Naive thymus-derived CD4-positive, alpha-beta T cell (primary cell): Measurements from ENCODE around the gene TMEM120B. TPM values are rescaled to one million over a fixed set of nuclear protein-coding genes. Genes with fewer than 3 reads are reported as not detected.

Source experiments
- ATAC-seq: fragments of 150-1000 bp; cut with Tn5 transposase; 2 replicates; pipeline ENCODE4 v1.10.0; 2021; ENCODE audit warnings: mild to moderate bottlenecking, moderate library complexity
- CTCF ChIA-PET: fragments of 350-600 bp; sonication (Branson Sonifier 250); formaldehyde crosslinking; loops from one replicate; lab custom pipeline; 2021; ENCODE audit warnings: antibody characterized with exemption; lab: Charles Lee
- POLR2A ChIA-PET: fragments of 350-600 bp; sonication (Branson Sonifier 250); formaldehyde crosslinking; loops from one replicate; lab custom pipeline; 2021; ENCODE audit warnings: antibody characterized with exemption, inconsistent platforms; lab: Charles Lee
- DNase-seq, 9 donors: peaks; one replicate each; pipeline versions ENCODE4 v3.0.0 to v3.0.0-alpha.2; 2020 to 2022; ENCODE audit warnings: mixed read lengths in 1 of 9
- H3K27ac ChIP-seq: one replicate; pipeline ENCODE4 v1.7.0; 2013; ENCODE audit warnings: mild to moderate bottlenecking, low read depth, low read length, moderate library complexity
- H3K27me3 ChIP-seq, 2 donors: one replicate each; pipeline ENCODE4 v1.7.0; 2013; ENCODE audit warnings: low read length in 2 of 2, mild to moderate bottlenecking in 2 of 2, moderate library complexity in 2 of 2; ENCODE audit not compliant: control insufficient read depth in 2 of 2, insufficient read depth in 2 of 2
- H3K36me3 ChIP-seq, 3 experiments: 1 replicate in 2 of 3; 2 replicates in 1 of 3; pipeline ENCODE4 v1.7.0; 2013; ENCODE audit warnings: low read length in 3 of 3, mild to moderate bottlenecking in 3 of 3, moderate library complexity in 1 of 3; ENCODE audit not compliant: insufficient read depth in 3 of 3, control insufficient read depth in 2 of 3
- H3K4me1 ChIP-seq, 2 donors: one replicate each; pipeline ENCODE4 v1.7.0; 2013; ENCODE audit warnings: low read length in 2 of 2, mild to moderate bottlenecking in 2 of 2, moderate library complexity in 1 of 2; ENCODE audit not compliant: control insufficient read depth in 2 of 2, insufficient read depth in 2 of 2
- H3K4me3 ChIP-seq: 2 replicates; pipeline ENCODE4 v1.7.0; 2013; ENCODE audit warnings: mild to moderate bottlenecking, low read length
- H3K9me3 ChIP-seq, 3 experiments: 1 replicate in 2 of 3; 2 replicates in 1 of 3; pipeline ENCODE4 v1.7.0; 2013; ENCODE audit warnings: low read length in 3 of 3; ENCODE audit not compliant: control insufficient read depth in 2 of 3
- H3K27ac Mint-ChIP-seq, 9 donors: one replicate each; pipeline ENCODE4 v1.8.0; 2020 to 2022; ENCODE audit warnings: mixed read lengths in 9 of 9, mild to moderate bottlenecking in 8 of 9, moderate library complexity in 5 of 9, inconsistent platforms in 2 of 9
- H3K27me3 Mint-ChIP-seq, 5 donors: one replicate each; pipeline ENCODE4 v1.8.0; 2021 to 2022; ENCODE audit warnings: mixed read lengths in 5 of 5, mild to moderate bottlenecking in 1 of 5
- H3K36me3 Mint-ChIP-seq, 5 donors: one replicate each; pipeline ENCODE4 v1.8.0; 2020 to 2022; ENCODE audit warnings: mixed read lengths in 5 of 5, mild to moderate bottlenecking in 3 of 5, inconsistent platforms in 1 of 5
- H3K4me1 Mint-ChIP-seq, 7 donors: one replicate each; pipeline ENCODE4 v1.8.0; 2020 to 2022; ENCODE audit warnings: mixed read lengths in 7 of 7, mild to moderate bottlenecking in 3 of 7, inconsistent platforms in 1 of 7
- H3K4me3 Mint-ChIP-seq, 10 donors: one replicate each; pipeline ENCODE4 v1.8.0; 2020 to 2022; ENCODE audit warnings: mild to moderate bottlenecking in 10 of 10, mixed read lengths in 10 of 10, moderate library complexity in 6 of 10, inconsistent platforms in 2 of 10
- H3K9me3 Mint-ChIP-seq, 11 donors: one replicate each; pipeline ENCODE4 v1.8.0; 2020 to 2022; ENCODE audit warnings: mixed read lengths in 11 of 11, mild to moderate bottlenecking in 4 of 11, inconsistent platforms in 1 of 11, moderate library complexity in 1 of 11
- intact Hi-C, 2 donors: fragments of 100-400 bp; cut with micrococcal nuclease; formaldehyde crosslinking; loops; one replicate each; pipeline ENCODE4 v1.15.1; 2023
- polyA plus RNA-seq, 2 donors: library from polyadenylated mRNA; unstranded; fragments of 300-500 nt; fragmentation: Illumina TruSeq; gene quantifications; one replicate each; pipeline ENCODE4 v1.2.3, GENCODE V29; 2021
- total RNA-seq, 6 experiments: library from RNA in 5 of 6; stranded (reverse) in 5 of 6; gene quantifications; 1 replicate in 5 of 6; 2 replicates in 1 of 6; pipeline ENCODE4 v1.2.3 and lab custom pipeline; 2021 to 2026

Gene TMEM120B
- total and polyA plus RNA-seq, 7 experiments from 2014 or later: 1.3 to 14.3 (median 8.9) TPM

DNA sequence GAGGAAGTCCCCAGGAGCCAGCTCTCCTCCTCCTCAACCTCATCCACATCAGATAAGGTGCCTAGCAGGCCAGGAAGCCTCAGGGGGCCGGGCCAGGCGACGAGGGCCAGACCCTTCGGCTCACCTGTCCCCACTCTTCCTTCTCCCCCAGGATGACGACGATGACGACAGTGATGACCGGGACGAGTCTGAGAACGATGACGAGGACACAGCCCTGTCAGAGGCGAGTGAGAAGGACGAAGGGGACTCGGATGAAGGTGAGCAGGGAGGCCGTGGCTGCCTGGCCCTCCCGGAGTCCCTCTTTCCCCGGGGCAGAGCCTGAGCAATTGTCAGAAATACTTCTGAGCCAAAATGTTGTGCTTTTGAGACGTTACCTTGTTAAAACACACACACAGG, 105.1 kb downstream of the TMEM120B start:
- Mint-ChIP-seq H3K4me1 (peaks cover 14 to 29% (median 22%) of the 10 kb centered on the region in 7 donors), H3K27me3 (no peaks in the 10 kb centered on the region), H3K27ac (peak overlapping the region in 1 of 9 donors; percentile 9), H3K9me3 (peaks cover 0 to 4% (median 0%) of the 10 kb centered on the region in 11 donors), H3K4me3 (no peak overlapping the region), H3K36me3 (peaks cover 4 to 30% (median 17%) of the 10 kb centered on the region in 5 donors)
- DNase-seq: no peak
- CTCF ChIA-PET: interaction anchor here (0.7 to 1.5 kb wide), 2 partner anchors 8 to 39 kb away, joined by 3 to 4 read pairs; no protein-coding TSS in a partner anchor
- POLR2A ChIA-PET: interaction anchor here (4.0 kb wide), 1 partner anchor 21 kb away, joined by 40 read pairs; no protein-coding TSS in a partner anchor
- H3K36me3 ChIP-seq: peaks cover 12 to 90% (median 36%) of the 10 kb centered on the region in 3 experiments
- ATAC-seq: no peak
- intact Hi-C loops: no loop called here
- no peak overlapping the region for H3K27ac ChIP-seq
- no peak overlapping the region for H3K4me3 ChIP-seq
- H3K4me1 ChIP-seq: peaks cover 8 to 9% of the 10 kb centered on the region in 2 donors
- H3K9me3 ChIP-seq: no peaks in the 10 kb centered on the region
- no peaks in the 10 kb centered on the region for H3K27me3 ChIP-seq

DNA sequence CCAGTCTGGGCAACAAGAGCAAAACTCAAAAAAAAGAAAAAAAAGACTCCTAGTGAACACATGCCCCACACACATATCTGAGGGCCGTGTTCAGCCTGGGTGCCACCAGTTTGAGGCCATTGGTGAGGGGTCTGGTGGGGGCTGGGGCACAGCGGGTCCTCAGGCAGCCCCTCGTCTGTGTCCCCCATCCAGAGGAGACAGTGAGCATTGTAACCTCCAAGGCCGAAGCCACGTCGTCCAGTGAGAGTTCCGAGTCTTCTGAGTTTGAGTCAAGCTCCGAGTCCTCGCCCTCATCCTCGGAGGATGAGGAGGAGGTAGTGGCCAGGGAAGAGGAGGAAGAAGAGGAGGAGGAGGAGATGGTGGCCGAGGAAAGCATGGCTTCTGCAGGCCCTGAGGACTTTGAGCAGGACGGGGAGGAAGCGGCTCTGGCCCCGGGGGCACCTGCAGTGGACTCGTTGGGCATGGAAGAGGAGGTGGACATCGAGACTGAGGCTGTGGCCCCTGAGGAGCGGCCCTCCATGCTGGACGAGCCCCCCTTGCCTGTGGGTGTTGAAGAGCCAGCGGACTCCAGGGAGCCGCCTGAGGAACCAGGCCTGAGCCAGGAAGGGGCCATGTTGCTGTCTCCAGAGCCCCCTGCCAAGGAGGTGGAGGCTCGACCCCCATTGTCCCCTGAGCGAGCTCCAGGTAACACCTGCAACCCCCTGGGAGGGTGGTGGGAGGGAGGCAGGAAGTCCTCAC, 106.8 kb downstream of the TMEM120B start:
- H3K4me3 ChIP-seq: no peak overlapping the region
- H3K36me3 Mint-ChIP-seq: peaks cover 4 to 26% (median 11%) of the 10 kb centered on the region in 5 donors
- H3K4me1 Mint-ChIP-seq: peaks cover 3 to 15% (median 11%) of the 10 kb centered on the region in 7 donors
- no peaks in the 10 kb centered on the region for H3K9me3 ChIP-seq
- H3K4me1 ChIP-seq: no peaks in the 10 kb centered on the region
- peak overlapping the region in 1 of 9 donors; percentile 78 for H3K27ac Mint-ChIP-seq
- H3K9me3 Mint-ChIP-seq: peaks cover 0 to 2% (median 0%) of the 10 kb centered on the region in 11 donors
- peaks cover 12 to 92% (median 42%) of the 10 kb centered on the region in 3 experiments for H3K36me3 ChIP-seq
- H3K27me3 Mint-ChIP-seq: no peaks in the 10 kb centered on the region
- no peak overlapping the region for H3K27ac ChIP-seq
- ATAC-seq (no peak), DNase-seq (no peak)
- ChIA-PET POLR2A (interaction anchor here (0.5 to 2.0 kb wide), 5 partner anchors 9 to 274 kb away, joined by 3 to 7 read pairs (median 3); partner anchors contain the start of gene SETD1B), CTCF (no interaction called here)
- intact Hi-C loops: no loop called here
- no peaks in the 10 kb centered on the region for H3K27me3 ChIP-seq
- no peak overlapping the region for H3K4me3 Mint-ChIP-seq

DNA sequence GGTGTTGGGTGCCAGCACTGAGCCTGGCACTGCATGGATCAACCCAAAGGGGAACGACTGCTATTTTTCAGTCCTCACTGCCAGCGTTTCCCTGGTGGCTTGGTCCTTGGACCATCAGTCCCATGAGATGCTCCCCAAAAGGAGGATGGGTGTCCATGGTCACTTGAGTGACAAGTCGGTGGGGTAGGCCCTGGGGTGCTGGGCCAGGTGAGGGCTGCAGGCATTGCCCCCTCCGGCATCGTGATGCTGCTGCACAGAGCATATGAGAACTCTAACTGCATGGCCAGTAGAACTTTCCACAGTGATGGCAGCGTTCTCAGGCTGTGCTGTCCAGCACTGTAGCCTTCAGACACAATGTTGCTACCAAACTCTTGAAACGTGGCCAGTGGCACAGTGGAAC, 107.5 kb downstream of the TMEM120B start:
- DNase-seq (no peak), ATAC-seq (no peak)
- Histone ChIP-seq H3K27ac (no peak overlapping the region), H3K4me1 (no peaks in the 10 kb centered on the region), H3K9me3 (no peaks in the 10 kb centered on the region), H3K4me3 (no peak overlapping the region), H3K27me3 (no peaks in the 10 kb centered on the region), H3K36me3 (peaks cover 12 to 92% (median 35%) of the 10 kb centered on the region in 3 experiments)
- Mint-ChIP-seq H3K36me3 (peaks cover 4 to 26% (median 11%) of the 10 kb centered on the region in 5 donors), H3K27ac (no peak overlapping the region), H3K4me1 (peaks cover 3 to 15% (median 11%) of the 10 kb centered on the region in 7 donors), H3K27me3 (no peaks in the 10 kb centered on the region), H3K4me3 (no peak overlapping the region), H3K9me3 (peaks cover 0 to 2% (median 0%) of the 10 kb centered on the region in 11 donors)
- intact Hi-C loops: no loop called here
- CTCF ChIA-PET: interaction anchor here (1.4 kb wide), 1 partner anchor 25 kb away, joined by 6 read pairs; no protein-coding TSS in a partner anchor
- POLR2A ChIA-PET: interaction anchor here (1.0 to 2.0 kb wide), 5 partner anchors 8 to 26 kb away, joined by 3 to 9 read pairs (median 4); partner anchors contain the start of gene SETD1B

DNA sequence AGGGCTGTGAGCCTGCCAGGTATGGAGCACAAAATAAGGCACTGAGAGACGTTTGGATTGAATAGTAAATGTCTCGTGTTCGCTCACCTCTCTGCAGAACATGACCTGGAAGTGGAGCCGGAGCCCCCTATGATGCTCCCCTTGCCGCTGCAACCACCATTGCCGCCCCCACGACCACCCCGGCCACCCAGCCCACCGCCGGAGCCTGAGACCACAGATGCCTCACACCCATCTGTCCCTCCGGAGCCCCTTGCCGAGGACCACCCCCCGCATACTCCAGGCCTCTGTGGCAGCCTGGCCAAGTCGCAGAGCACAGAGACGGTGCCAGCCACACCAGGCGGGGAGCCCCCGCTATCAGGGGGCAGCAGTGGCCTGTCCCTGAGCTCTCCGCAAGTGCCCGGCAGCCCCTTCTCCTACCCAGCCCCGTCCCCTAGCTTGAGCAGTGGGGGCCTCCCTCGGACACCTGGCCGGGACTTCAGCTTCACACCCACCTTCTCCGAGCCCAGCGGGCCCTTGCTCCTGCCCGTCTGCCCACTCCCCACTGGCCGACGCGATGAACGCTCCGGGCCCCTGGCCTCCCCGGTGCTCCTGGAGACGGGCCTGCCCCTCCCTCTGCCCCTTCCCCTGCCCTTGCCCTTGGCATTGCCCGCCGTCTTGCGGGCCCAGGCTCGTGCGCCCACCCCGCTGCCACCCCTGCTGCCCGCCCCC, 110.0 kb downstream of the TMEM120B start:
- CTCF ChIA-PET: no interaction called here
- H3K36me3 Mint-ChIP-seq: peaks cover 4 to 24% (median 8%) of the 10 kb centered on the region in 5 donors
- peaks cover 0 to 9% (median 0%) of the 10 kb centered on the region in 7 donors for H3K4me1 Mint-ChIP-seq
- H3K27ac Mint-ChIP-seq: peak overlapping the region in 1 of 9 donors; percentile 65
- H3K9me3 Mint-ChIP-seq: peaks cover 0 to 4% (median 0%) of the 10 kb centered on the region in 11 donors
- H3K4me3 ChIP-seq: no peak overlapping the region
- no peak overlapping the region for H3K27ac ChIP-seq
- peaks cover 11 to 89% (median 23%) of the 10 kb centered on the region in 3 experiments for H3K36me3 ChIP-seq
- intact Hi-C loops: no loop called here
- H3K4me1 ChIP-seq: no peaks in the 10 kb centered on the region
- H3K27me3 Mint-ChIP-seq: no peaks in the 10 kb centered on the region
- no peak overlapping the region for H3K4me3 Mint-ChIP-seq
- no peaks in the 10 kb centered on the region for H3K9me3 ChIP-seq
- no peaks in the 10 kb centered on the region for H3K27me3 ChIP-seq
- no peak for ATAC-seq
- POLR2A ChIA-PET: interaction anchor here (0.7 to 1.2 kb wide), 2 partner anchors 19 to 28 kb away, joined by 3 read pairs; partner anchors contain the start of gene SETD1B
- DNase-seq: peak in 1 of 9 donors; percentile 7

DNA sequence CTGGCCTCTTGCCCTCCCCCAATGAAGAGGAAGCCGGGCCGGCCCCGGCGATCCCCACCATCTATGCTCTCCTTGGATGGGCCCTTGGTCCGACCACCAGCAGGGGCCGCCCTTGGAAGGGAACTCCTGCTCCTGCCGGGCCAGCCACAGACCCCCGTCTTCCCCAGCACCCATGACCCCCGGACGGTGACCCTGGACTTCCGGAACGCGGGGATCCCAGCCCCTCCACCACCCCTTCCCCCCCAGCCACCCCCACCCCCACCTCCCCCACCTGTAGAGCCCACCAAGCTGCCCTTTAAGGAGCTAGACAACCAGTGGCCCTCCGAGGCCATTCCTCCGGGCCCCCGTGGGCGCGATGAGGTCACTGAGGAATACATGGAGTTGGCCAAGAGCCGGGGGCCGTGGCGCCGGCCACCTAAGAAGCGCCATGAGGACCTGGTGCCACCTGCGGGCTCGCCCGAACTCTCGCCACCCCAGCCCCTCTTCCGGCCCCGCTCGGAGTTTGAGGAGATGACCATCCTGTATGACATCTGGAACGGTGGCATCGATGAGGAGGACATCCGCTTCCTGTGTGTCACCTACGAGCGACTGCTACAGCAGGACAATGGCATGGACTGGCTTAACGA, 110.7 kb downstream of the TMEM120B start:
- H3K36me3 Mint-ChIP-seq: peaks cover 5 to 20% (median 6%) of the 10 kb centered on the region in 5 donors
- ATAC-seq (no peak), DNase-seq (peak in 1 of 9 donors; percentile 10)
- H3K27me3 Mint-ChIP-seq: no peaks in the 10 kb centered on the region
- no peak overlapping the region for H3K27ac ChIP-seq
- no peak overlapping the region for H3K4me3 ChIP-seq
- CTCF ChIA-PET: no interaction called here
- H3K4me3 Mint-ChIP-seq: peak overlapping the region in 1 of 10 donors; percentile 23
- H3K9me3 ChIP-seq: no peaks in the 10 kb centered on the region
- POLR2A ChIA-PET: interaction anchor here (0.7 to 3.3 kb wide), 2 partner anchors 10 to 29 kb away, joined by 3 to 10 read pairs; no protein-coding TSS in a partner anchor
- peaks cover 0 to 4% (median 0%) of the 10 kb centered on the region in 11 donors for H3K9me3 Mint-ChIP-seq
- intact Hi-C loops: no loop called here
- H3K27ac Mint-ChIP-seq: peak overlapping the region in 1 of 9 donors; percentile 58
- no peaks in the 10 kb centered on the region for H3K27me3 ChIP-seq
- H3K36me3 ChIP-seq: peaks cover 11 to 89% (median 23%) of the 10 kb centered on the region in 3 experiments
- peaks cover 0 to 9% (median 1%) of the 10 kb centered on the region in 7 donors for H3K4me1 Mint-ChIP-seq
- H3K4me1 ChIP-seq: no peaks in the 10 kb centered on the region

DNA sequence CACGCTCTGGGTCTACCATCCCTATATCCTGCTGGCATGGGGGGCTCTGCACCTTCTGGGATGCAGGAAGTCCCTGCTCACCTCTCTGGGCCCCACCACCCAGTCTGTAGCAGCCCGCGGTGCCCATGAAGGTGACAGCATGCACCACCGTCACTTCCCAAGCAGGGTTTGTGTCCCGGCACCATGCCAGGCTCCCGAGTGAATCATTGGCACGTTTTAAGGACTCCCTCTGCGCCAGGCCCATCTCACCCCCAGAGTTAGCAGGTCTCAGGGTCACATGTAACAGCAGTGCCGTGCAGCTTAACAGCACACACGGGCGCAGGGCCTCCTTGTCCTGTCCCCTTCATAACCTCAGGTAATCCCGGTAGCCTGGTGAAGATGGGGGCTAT, 111.2 kb downstream of the TMEM120B start:
- peak in 1 of 9 donors; percentile 9 for DNase-seq
- peaks cover 10 to 25% (median 11%) of the 10 kb centered on the region in 5 donors for H3K36me3 Mint-ChIP-seq
- H3K27me3 ChIP-seq: no peaks in the 10 kb centered on the region
- H3K9me3 Mint-ChIP-seq: peaks cover 0 to 5% (median 0%) of the 10 kb centered on the region in 11 donors
- intact Hi-C loops: loop anchor here in 1 of 2 donors (2.0 kb wide), 1 partner anchor 15 kb away; no protein-coding TSS in a partner anchor
- no peaks in the 10 kb centered on the region for H3K4me1 ChIP-seq
- H3K36me3 ChIP-seq: peaks cover 16 to 93% (median 28%) of the 10 kb centered on the region in 3 experiments
- no peaks in the 10 kb centered on the region for H3K27me3 Mint-ChIP-seq
- no peaks in the 10 kb centered on the region for H3K9me3 ChIP-seq
- peak overlapping the region in 1 of 10 donors; percentile 23 for H3K4me3 Mint-ChIP-seq
- ChIA-PET POLR2A (interaction anchor here (3.3 kb wide), 1 partner anchor 11 kb away, joined by 10 read pairs; no protein-coding TSS in a partner anchor), CTCF (no interaction called here)
- H3K27ac ChIP-seq: no peak overlapping the region
- no peak for ATAC-seq
- H3K27ac Mint-ChIP-seq: peak overlapping the region in 2 of 9 donors; percentile 38 to 58
- peaks cover 0 to 9% (median 4%) of the 10 kb centered on the region in 7 donors for H3K4me1 Mint-ChIP-seq
- H3K4me3 ChIP-seq: no peak overlapping the region
